ENCODE data around the gene RXFP4. TPM values are rescaled to one million over a fixed set of nuclear protein-coding genes. Genes with fewer than 3 reads are reported as not detected.

Gene RXFP4
- total RNA-seq, 1 donor from 2014 or later, result not detected

GRCh38 chr1:155976913-155977689 is 35.7 kb downstream of the RXFP4 start:
- Histone ChIP-seq H3K27ac (peak overlapping the region; percentile 95), H3K4me1 (peaks cover 89% of the 10 kb centered on the region), H3K36me3 (no peaks in the 10 kb centered on the region), H3K27me3 (no peaks in the 10 kb centered on the region), H3K4me3 (peak overlapping the region; percentile 85 to 87), H3K9me3 (no peaks in the 10 kb centered on the region)
- TF ChIP-seq POLR2A (IDR thresholded peaks at IDR 0.05), result no peak
- TF ChIP-seq CTCF (IDR thresholded peaks at IDR 0.05), result no peak
- no peak for TF ChIP-seq POLR2AphosphoS5 (IDR thresholded peaks at IDR 0.05; ENCODE audit: insufficient read depth in 1 of 2, low read depth in 1 of 2)
- no peak for DNase-seq (ENCODE audit: extremely low spot score in 2 of 2)
- intact Hi-C loops (cut with DNase I), result no loop called here

GRCh38 chr1:155977690-155978324 is 36.4 kb downstream of the RXFP4 start:
- peaks cover 89% of the 10 kb centered on the region for H3K4me1 ChIP-seq
- H3K4me3 ChIP-seq, result peak overlapping the region; percentile 85 to 87

GRCh38 chr1:155978325-155978972 is 37.0 kb downstream of the RXFP4 start, which contains the start of gene ARHGEF2:
TSS of gene ARHGEF2 (minus strand) at chr1:155978547. CDS start at chr1:155978427, 120 bp downstream.
- Histone ChIP-seq H3K4me1 (peaks cover 89% of the 10 kb centered on the region), H3K27me3 (no peaks in the 10 kb centered on the region), H3K27ac (peak within 1 kb of the TSS; percentile 95), H3K4me3 (peak within 1 kb of the TSS; percentile 85 to 87), H3K9me3 (no peaks in the 10 kb centered on the region), H3K36me3 (no peaks in the 10 kb centered on the region)
- intact Hi-C loops (cut with DNase I), result no loop called here
- TF ChIP-seq CTCF (IDR thresholded peaks at IDR 0.05) (no peak), POLR2AphosphoS5 (IDR thresholded peaks at IDR 0.05; ENCODE audit: insufficient read depth in 1 of 2, low read depth in 1 of 2) (peak in 1 of 2 donors; percentile 92), POLR2A (IDR thresholded peaks at IDR 0.05) (peak in 1 of 2 donors; percentile 81)
- DNase-seq (ENCODE audit: extremely low spot score in 2 of 2), result no peak

More at GRCh38 chr1:155977690-155978324, 36.4 kb downstream of the RXFP4 start:
- TF ChIP-seq POLR2AphosphoS5 (IDR thresholded peaks at IDR 0.05; ENCODE audit: insufficient read depth in 1 of 2, low read depth in 1 of 2) (no peak), CTCF (IDR thresholded peaks at IDR 0.05) (no peak), POLR2A (IDR thresholded peaks at IDR 0.05) (no peak)
- Histone ChIP-seq H3K27me3 (no peaks in the 10 kb centered on the region), H3K27ac (peak overlapping the region; percentile 95), H3K36me3 (no peaks in the 10 kb centered on the region), H3K9me3 (no peaks in the 10 kb centered on the region)
- intact Hi-C loops (cut with DNase I), result no loop called here
- DNase-seq (ENCODE audit: extremely low spot score in 2 of 2), result no peak

GRCh38 chr1:155978973-155979429 is 37.6 kb downstream of the RXFP4 start:
- intact Hi-C loops (cut with DNase I), result no loop called here
- H3K4me1 ChIP-seq, result peaks cover 89% of the 10 kb centered on the region
- TF ChIP-seq POLR2A (IDR thresholded peaks at IDR 0.05) (no peak), CTCF (IDR thresholded peaks at IDR 0.05) (no peak), POLR2AphosphoS5 (IDR thresholded peaks at IDR 0.05; ENCODE audit: insufficient read depth in 1 of 2, low read depth in 1 of 2) (no peak)
- H3K27me3 ChIP-seq, result no peaks in the 10 kb centered on the region
- DNase-seq (ENCODE audit: extremely low spot score in 2 of 2), result no peak
- H3K27ac ChIP-seq, result peak overlapping the region; percentile 95
- H3K9me3 ChIP-seq, result no peaks in the 10 kb centered on the region
- no peaks in the 10 kb centered on the region for H3K36me3 ChIP-seq
- H3K4me3 ChIP-seq, result peak overlapping the region; percentile 85 to 87
